Measurements from ENCODE around the gene ZNF273.
"Not testable (repeated sequence)": the region's sequence is repeated elsewhere in the genome, so short reads cannot be mapped to it uniquely, and the experiment has no call there.

ZNF273 gene

GRCh38 chr7:64902806-64903721, at the start of gene ZNF273:
Gene ZNF273, plus strand, starts transcription at chr7:64903273. Its CDS starts 45 bp downstream, at chr7:64903318.
- DNase-seq: peak; percentile 97

- DNase-seq: no peak
Measured at GRCh38 chr7:64853679-64854078, 49.4 kb upstream of the ZNF273 start.

- no peak for DNase-seq
Measured at GRCh38 chr7:64854969-64855368, 48.1 kb upstream of the ZNF273 start.

- no peak for DNase-seq
Measured at GRCh38 chr7:64863021-64863420, 40.1 kb upstream of the ZNF273 start.

- not testable (repeated sequence) for DNase-seq
Measured at GRCh38 chr7:64863530-64863929, 39.5 kb upstream of the ZNF273 start.

GRCh38 chr7:64863969-64864368, 39.1 kb upstream of the ZNF273 start:
- no peak for DNase-seq

GRCh38 chr7:64867863-64868440, 35.1 kb upstream of the ZNF273 start:
- no peak for DNase-seq

- DNase-seq: no peak
Measured at GRCh38 chr7:64868499-64868898, 34.6 kb upstream of the ZNF273 start.

- no peak for DNase-seq
Measured at GRCh38 chr7:64869121-64869725, 33.9 kb upstream of the ZNF273 start.

GRCh38 chr7:64869912-64870562, 33.0 kb upstream of the ZNF273 start:
- no peak for DNase-seq

- no peak for DNase-seq
Measured at GRCh38 chr7:64870656-64871055, 32.4 kb upstream of the ZNF273 start.

GRCh38 chr7:64871761-64872160, 31.3 kb upstream of the ZNF273 start:
- no peak for DNase-seq

- no peak for DNase-seq
Measured at GRCh38 chr7:64872351-64873154, 30.5 kb upstream of the ZNF273 start.

- DNase-seq: no peak
Measured at GRCh38 chr7:64873155-64873500, 29.9 kb upstream of the ZNF273 start.

GRCh38 chr7:64873517-64873916, 29.6 kb upstream of the ZNF273 start:
- DNase-seq: no peak

GRCh38 chr7:64874114-64874513, 29.0 kb upstream of the ZNF273 start:
- no peak for DNase-seq

GRCh38 chr7:64874562-64875250, 28.4 kb upstream of the ZNF273 start:
- no peak for DNase-seq

- no peak for DNase-seq
Measured at GRCh38 chr7:64875258-64875657, 27.8 kb upstream of the ZNF273 start.

- DNase-seq: no peak
Measured at GRCh38 chr7:64875658-64876406, 27.2 kb upstream of the ZNF273 start.

- DNase-seq: peak; percentile 88
Measured at GRCh38 chr7:64876792-64877713, 26.0 kb upstream of the ZNF273 start.
